Measurements from ENCODE around the gene SRP9.

GRCh38 chr1:225755671-225756319 is 21.8 kb upstream of the SRP9 start:
- TF ChIP-seq CTCF (IDR thresholded peaks at IDR 0.05) (no peak), EZH2phosphoT487 (IDR thresholded peaks at IDR 0.05) (no peak)
